Hematopoietic multipotent progenitor cell treated with erythropoietin and hydrocortisone succinate and interleukin-3 and kit ligand, for 6 days (in vitro differentiated cells): ENCODE results near the gene SMC5.
"Not testable (repeated sequence)": the region's sequence is repeated elsewhere in the genome, so short reads cannot be mapped to it uniquely, and the experiment has no call there.

ENCODE experiments used
- DNase-seq: peaks from one replicate; pipeline ENCODE4 v3.0.0-alpha.2; 2015

Gene SMC5

DNA sequence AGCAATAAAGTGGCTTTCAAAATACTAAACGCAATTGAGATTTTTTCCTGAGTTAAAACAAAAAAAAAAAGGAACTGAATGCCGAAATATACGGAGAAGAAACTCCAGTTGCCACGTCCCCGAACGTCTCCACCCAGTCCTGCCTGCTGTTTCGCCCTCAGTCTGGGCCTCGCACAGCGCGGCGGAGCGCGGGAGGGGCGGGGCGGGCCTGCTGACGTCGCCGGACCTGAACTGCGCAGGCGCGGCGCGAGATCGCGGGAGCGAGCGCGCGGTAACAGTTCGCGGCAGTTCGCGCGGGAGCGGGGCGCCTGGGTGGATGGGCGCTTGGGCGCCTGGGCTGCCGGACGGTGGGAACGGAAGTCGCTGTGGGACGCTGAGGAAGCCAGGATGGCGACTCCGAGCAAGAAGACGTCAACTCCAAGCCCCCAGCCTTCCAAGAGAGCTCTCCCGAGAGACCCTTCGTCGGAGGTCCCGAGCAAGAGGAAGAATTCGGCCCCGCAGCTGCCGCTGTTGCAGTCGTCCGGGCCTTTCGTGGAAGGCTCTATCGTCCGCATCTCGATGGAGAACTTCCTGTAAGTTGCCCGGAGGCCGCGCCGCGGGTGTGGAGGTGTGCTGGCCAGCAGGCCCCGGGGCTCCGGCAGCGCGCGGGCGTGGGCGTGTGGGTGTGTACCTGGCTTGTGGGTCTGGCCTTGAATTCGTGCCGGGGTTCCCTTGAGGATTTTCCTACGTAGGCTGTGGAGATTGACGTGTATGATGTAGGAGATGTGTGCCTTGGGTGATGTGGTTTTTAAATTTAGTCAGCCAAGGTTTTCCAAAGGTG, at the start of gene SMC5:
TSS of gene SMC5 (plus strand) at position 287 of the 820 bp plus-strand sequence. CDS start at position 388, 101 bp downstream.
- peak; percentile 91 for DNase-seq

DNA sequence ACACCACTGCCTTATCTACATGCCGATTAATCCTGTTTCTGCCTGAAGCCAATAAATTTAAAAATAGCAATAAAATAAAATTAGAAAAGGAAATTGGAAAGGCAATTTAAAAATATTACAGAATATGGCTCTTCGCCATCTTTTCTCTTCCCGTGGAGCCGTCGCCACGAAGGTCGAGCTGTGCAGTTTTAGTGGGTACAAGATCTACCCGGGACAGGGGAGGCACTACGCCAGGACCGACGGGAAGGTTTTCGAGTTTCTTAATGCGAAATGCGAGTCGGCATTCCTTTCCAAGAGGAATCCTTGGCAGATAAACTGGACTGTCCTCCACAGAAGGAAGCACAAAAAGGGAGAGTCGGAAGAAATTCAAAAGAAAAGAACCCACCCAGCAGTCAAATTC, 41.7 kb upstream of the SMC5 start:
- DNase-seq: no peak

DNA sequence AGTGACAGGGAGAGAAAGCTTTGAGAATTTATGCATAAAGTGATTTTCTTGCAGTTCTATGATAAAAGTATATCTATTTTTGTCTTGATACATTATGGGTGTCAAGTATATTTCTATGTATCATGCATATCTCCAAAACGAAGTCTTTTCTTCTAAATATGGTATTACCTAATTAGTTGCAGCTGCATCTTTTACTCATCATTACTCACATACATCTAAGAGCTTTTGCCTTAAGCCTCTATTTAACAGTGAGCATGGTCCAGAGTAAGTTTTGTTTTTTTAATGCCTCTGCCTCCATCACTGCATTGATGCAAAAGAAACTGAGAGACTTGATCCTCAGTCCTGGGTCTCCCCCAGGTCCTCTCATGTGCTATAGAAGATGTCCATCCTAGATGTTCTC, 40.0 kb upstream of the SMC5 start:
- DNase-seq: no peak

DNA sequence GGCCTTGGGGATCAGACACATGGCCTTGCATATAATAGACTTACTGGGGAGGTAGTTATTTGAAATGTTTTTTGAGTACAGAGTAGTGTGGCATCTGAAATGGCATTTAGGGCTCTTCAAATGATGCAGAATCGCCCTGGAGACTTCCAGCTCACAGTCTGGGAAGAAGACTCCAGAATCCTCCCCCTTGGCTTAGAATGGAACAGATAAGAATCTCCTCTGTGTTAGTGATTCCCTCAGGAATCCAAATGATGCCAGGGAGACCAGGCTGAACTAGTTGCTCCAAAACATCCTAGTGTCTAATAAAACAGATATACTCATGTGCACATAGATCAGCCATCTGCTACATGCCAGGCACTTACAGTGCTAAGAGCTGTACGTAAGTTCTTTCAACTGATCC, 38.6 kb upstream of the SMC5 start:
- no peak for DNase-seq

DNA sequence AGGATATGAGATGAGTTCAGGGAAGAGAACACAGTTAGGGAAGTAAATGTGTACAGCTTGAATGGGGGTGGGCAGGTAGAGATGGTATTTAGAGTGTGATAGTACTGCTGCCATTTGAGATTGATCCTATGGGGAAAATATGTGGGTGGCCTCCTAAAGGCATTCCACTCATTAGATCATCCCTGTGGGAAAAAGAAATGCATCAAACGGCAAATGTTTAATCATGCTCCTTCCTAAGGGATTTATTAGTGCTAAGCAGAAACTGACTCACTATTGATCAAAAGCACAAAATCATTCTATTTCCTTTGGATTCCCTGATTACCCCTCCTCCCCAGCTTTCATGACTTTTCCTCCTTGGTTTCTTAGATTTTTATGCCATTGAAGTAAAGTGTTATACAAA, 36.4 kb upstream of the SMC5 start:
- no peak for DNase-seq

DNA sequence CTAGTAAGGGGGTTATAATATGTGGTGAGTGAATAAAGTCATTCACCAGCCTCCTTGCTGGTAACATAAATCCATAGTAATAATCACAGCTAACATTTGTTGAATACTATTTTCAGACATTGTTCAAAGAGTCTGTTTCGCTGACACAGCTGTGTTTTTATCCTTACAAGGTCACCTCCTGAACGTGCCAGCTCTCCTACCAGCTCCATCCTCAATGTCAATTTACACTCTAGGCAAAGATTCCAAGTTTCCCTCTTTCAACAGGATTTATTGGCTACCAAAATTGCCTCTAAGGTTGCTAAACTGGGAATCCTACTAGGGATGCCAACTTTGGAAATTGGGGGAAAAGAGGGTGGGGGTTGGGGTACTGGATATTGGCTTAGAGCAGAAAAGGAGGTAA, 30.7 kb upstream of the SMC5 start:
- DNase-seq: no peak

DNA sequence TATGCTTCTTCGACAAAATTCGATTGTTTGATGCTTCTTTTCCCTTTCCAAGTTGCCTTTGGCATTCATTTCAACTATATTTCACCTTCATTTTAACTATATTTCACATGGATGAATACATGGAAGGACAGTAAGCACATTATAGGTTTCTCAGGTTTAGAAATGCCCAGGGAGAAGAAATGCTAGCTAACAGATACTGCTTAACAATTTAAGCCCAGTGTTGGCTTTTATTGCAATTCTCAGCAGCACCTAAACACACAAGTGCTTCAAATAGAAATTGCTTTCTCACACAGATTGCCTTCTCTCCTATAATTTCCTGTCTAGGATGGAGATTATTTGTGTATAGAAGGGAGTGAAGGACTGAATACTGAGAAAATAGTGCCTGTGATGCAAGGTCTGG, 30.2 kb upstream of the SMC5 start:
- DNase-seq: no peak

DNA sequence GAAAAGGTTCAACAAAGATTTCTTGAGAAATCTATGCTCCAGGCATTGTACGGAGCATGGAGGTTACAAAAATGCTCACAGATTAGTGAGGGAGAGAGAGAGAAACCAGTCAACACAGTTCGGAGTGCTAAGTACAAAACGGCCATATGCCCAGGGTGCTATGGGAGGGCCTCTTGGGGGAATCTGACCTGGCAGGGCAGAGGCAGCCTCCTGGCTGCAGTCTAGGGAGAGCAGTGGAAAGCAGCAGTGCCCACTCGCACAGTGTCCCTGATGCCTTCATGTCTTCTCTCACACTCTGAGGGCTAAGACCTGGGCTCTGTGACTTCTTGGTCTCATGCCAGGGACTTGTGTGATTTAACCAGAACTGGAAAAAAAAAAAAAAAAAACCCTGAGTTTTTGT, 29.8 kb upstream of the SMC5 start:
- DNase-seq: no peak

DNA sequence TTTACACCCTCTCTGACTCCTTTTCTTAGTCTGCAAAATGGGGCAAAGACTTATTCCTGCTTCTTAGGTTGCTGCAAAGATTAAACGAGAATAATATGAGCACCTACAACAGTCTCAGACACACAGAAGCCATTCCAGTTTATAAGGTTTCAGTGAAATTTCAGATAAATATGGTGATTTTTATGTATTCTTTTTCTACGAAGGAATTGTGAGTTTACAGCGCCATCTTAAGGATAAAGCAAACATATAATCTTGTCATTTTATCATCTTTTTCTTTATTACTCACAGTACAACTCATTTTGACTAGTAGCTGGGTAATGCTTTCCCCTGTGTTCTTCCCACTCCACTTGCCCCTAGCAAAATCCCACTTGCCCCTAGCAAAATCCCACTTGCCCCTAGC, 29.2 kb upstream of the SMC5 start:
- peak; percentile 41 for DNase-seq

DNA sequence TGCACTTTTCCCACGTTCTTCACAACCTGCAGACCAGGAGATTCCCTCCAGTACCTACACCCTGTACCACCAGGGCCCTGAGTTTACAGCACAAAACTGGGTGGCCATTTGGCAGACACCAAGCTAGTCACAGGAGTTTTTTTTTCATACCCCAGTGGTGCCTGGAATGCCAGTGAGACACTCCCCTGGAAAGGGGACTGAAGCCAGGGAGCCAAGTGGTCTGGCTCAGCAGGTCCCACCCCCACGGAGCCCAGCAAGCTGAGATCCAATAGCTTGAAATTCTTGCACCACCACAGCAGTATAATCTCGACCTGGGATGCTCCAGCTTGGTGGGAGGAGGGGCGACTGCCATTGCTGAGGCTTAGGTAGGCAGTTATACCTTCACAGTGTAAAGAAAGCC, 26.3 kb upstream of the SMC5 start:
- DNase-seq: no peak

DNA sequence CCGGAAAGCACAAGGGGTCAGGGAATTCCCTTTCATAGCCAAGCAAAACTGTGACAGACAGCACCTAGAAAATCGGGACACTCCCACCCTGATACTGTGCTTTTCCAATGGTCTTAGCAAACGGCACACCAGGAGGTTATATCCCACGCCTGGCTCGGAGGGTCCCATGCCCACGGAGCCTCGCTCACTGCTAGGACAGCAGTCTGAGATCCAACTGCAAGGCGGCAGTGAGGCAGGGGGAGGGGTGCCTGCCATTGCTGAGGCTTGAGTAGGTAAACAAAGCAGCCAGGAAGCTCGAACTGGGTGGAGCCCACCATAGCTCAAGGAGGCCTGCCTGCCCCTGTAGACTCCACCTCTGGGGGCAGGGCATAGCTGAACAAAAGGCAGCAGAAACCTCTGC, 24.6 kb upstream of the SMC5 start:
- not testable (repeated sequence) for DNase-seq

DNA sequence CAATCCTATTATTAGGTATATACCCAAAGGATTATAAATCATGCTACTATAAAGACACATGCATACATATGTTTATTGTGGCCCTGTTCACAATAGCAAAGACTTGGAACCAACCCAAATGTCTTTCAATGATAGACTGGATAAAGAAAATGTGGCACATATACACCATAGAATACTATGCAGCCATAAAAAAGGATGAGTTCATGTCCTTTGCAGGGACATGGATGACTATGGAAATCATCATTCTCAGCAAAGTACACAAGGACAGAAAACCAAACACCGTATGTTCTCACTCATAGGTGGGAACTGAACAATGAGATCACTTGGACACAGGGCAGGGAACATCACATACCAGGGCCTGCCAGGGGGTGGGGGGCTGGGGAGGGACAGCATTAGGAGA, 12.8 kb upstream of the SMC5 start:
- DNase-seq: not testable (repeated sequence)

DNA sequence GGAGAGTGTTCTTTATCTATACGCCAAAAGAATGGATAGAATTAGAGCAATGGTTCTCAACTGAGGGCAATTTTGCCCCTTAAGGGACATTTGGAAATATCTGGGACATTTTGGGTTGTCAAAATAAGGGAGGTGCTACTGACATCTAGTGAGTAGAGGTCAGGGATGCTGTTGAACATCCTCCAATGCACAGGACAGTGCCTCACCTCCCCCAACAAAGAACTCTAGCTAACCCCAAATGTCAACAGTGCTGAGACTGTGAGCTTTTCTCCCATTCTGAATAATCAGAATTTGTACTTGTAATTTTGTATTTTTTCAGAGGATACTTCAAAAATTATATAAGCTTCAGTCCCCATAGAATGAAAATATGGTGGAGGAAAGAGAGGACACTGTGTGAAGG, 8.6 kb upstream of the SMC5 start:
- DNase-seq: no peak

DNA sequence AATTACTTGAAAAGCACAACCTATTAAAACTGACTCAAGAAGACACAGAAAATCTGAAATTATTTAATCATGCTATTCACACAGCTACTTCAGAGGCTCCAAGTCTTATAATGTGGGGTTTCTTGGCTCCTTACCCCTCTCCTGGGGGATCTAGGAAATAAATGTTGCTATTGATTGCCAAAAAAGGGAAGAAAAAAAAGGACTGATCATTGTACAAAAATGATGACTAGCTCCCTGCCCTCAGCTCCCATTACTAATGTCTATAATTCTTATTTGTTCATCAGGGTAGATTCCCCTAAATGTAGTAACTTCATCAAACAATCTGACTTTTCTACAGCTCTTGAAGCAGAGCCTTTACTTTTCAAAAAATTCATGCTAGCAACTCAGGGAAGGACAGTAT, 3.3 kb upstream of the SMC5 start:
- DNase-seq: no peak

DNA sequence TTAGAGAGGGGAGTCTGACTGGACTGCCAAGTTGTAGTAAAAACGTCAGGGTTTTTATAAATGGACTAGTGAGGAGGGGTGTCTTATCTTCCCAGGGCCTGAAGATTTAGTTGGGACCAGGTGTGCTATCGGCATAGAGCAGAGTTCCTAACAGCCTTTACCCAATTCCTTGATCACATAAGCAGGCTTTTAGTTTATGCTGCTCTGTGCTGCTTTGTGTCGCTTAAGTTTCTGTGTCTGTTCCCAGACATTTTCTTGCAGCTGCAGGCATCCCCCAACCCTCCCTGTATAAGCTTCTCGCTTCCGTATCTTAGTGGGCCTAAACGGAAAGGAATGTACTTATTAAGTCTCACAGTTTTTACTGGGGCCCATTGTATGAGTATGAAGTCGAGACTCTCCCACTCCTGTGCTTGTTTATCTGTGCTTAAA, 2.6 kb upstream of the SMC5 start:
- DNase-seq: no peak

DNA sequence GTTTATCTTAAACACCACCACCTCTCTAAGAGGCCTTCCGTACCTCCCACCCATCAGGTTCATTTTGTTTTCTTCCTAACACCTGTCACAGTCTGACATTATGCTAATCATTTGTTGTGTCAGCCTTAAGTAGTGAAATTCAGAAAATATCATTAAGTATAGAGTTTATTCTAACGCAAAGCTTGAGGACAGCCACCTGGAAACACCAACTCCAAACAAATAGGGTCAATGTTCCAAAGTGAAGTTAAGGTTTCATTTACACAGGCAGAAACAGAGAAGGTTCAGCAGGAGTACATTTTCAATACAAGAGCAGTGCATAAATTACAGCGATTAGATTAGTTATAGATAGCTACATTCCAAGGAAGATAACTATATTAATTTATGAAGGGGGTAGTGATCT, 1.3 kb upstream of the SMC5 start:
- DNase-seq: no peak

DNA sequence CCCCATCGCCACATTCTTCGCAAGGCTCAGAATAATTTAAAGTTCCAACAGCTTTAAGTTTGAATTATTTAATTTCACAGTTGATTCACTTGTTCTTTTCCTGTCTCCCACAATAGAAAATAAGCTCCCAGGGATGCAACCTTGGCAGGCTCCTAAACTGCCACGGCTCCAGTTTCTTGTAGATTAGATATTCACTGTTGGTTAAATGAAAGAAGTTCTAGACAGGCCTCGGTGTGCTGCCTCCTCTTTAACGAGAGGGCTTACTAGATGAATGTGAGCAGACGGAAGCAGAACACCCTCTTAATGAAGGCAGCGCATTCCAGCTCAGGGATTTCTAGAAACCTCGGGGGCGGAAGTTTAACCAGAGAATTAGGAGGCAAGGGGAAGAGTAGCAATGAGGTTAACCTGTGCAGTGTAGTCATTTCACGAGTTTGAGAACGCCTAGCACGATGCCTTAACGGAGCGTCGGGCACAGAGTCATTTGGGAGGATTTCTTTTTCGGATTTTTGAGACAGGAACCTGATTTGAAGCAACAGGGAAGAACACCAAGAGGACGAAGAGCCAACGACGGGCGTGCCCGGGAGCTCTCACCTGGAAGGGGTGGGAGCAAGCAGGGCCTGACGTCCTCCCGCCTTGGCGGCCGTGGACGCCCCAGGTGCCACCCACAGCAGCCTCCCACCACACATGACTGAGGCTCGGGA, 637 bp upstream of the SMC5 start:
- peak; percentile 67 for DNase-seq

DNA sequence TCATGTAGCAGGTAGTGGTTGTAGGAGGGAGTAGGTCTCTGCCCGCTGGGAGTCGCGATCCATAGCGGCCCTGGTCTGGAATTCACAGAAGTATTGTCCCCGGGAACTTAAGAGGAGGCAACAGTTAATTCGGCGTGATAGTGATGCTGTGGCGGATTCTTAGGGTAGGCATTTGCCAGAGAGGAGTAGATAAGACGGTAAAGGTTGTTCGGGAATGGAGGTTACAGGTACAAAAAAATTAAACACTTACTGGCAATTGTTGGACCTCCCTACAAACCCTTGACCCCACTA, 679 bp downstream of the SMC5 start:
- DNase-seq: no peak

DNA sequence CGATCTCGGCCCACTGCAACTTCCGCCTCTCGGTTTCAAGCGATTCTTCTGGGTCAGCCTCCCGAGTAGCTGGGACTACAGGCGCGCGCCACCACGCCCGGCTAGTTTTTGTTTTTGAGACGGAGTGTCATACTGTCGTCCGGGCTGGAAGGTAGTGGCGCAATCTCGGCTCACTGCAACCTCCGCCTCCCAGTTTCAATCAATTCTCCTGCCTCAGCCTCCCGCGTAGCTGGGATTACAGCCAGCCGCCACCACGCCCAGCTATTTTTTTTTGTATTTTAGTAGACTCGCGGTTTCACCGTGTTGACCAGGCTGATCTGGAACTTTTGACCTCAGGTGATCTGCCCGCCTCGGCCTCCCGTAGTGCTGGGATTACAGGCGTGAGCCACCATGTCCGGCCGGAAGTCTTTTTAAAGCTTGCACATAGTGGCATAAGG, 1.2 kb downstream of the SMC5 start:
- DNase-seq: no peak

DNA sequence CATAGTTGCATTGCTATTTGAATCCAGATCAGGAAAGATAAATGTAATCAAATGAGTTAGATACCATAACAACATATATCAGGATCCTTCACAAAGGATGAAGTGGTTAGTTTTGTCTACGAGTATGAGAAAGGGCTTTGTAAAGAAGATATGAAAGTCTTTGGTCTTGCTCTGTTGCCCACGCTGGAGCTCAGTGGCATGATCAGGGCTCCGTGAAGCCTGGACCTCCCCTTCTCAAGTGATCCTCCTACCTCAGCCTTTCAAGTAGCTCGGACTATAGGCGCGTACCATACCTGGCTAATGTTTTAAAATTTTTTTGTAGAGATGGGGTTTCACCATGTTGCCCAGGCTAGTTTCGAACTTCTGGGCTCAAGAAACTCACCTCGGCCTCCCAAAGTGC, 1.8 kb downstream of the SMC5 start:
- no peak for DNase-seq

DNA sequence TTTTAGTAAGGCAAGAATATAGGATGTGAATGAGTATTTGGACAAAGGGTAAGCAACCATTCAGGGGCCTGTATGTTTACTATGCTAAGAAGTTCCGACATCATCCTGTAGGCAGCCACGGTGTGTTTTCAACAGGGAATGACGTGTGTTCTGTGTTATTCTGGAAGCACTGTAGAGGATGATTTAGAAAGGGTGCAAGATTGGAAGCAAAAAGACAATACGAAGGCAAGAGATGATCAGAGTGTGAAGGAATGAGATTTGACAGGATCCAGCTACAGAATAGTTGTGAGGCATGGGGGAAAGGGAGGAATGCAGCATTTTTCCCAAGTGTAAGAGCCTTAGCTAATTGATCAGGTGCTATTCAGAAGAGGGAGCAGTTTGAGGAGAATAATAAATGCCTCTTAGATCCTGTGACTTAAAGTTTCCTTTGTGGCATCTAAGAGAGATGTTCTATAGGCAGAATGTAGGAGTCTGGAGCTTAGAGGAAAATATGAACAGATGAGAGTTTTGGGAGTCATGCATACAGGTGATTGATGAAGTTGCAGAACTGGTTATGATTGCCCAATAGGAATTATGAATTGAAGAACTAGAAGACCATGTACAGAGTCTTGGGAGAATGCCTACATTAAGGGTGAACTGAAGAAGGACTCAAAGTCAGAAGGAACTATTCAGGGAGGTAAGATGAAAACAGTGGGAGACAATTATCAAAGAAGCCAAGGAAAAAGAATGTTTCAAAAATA, 2.5 kb downstream of the SMC5 start:
- no peak for DNase-seq

DNA sequence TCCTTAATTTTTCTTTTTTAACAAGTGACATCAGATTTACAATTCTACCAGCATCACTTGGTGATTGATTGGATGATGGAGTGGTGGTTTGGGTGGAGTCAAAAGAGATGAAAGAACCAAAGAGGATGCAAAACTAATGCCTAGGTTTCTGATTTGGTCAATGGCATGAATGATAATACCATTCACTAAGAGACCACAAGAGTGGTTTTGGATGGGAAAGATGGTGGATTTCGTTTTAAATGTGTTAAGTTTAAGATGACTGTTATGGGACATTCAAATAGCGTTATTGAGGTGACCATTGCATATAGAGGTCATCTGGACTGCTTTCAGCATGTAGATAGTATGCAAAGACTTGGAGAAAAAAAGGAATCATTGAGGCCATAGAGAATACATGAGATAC, 3.6 kb downstream of the SMC5 start:
- DNase-seq: no peak

DNA sequence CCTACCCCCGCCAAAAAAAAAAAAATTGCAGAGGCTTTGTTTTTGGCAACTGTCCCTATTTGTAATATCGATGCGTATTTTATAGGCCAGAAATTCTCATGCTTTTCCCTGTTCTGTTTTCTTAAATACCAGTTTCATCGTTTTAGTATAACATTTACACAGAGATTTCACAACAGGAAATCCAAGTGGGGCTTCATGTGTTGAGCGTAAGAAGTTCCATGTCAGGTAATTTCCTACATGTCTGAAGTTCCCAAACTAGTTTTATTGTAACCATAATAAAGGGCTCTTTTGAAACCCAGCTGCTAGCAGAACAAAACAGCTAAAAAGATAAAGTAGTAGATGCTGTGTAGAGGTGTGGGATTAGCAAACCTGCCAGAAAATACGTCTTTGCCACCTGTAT, 4.2 kb downstream of the SMC5 start:
- no peak for DNase-seq

DNA sequence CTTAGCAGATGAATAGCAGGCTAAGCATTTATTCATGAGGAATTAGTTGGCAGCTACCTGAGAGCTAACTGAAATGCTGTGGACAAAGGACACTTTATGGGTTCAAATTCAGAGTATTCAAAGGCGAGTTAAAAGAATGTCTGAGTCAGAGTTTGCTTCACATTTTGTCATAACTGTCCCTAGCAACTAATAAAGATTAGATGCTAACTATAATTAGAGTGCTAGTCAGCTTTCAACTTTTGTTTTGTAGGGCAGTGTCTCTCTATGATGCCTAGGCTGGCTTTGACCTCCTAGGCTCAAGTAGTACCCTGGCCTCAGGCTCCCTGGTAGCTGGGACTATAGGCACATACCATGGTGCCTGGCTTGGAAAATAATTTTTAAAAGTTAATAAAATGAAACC, 4.6 kb downstream of the SMC5 start:
- no peak for DNase-seq
